Epithelial cell of proximal tubule (primary cell): ENCODE data around the gene CCDC28B. TPM values are rescaled to one million over a fixed set of nuclear protein-coding genes. Genes with fewer than 3 reads are reported as not detected.

Experiments
- DNase-seq: peaks from one replicate; pipeline ENCODE4 v3.0.0-alpha.2; 2011; ENCODE audit warnings: low read depth
- H3K4me3 ChIP-seq: 2 replicates; pipeline ENCODE4 v1.5.1; 2011; ENCODE audit warnings: low read depth, mild to moderate bottlenecking, low read length
- total RNA-seq: library from RNA; depleted of rRNA; stranded (reverse); fragments of >200 nt; gene quantifications from 2 replicates; pipeline ENCODE4 v1.2.3, GENCODE V29; 2015
- TF ChIP-seq, protein P1 (sequence below): conservative IDR thresholded peaks from 2 replicates; pipeline ENCODE4 v1.5.1; 2012; ENCODE audit warnings: low read depth, mild to moderate bottlenecking, low read length

CCDC28B gene
- total RNA-seq, 1 donor from 2014 or later: 14.1 TPM

DNA sequence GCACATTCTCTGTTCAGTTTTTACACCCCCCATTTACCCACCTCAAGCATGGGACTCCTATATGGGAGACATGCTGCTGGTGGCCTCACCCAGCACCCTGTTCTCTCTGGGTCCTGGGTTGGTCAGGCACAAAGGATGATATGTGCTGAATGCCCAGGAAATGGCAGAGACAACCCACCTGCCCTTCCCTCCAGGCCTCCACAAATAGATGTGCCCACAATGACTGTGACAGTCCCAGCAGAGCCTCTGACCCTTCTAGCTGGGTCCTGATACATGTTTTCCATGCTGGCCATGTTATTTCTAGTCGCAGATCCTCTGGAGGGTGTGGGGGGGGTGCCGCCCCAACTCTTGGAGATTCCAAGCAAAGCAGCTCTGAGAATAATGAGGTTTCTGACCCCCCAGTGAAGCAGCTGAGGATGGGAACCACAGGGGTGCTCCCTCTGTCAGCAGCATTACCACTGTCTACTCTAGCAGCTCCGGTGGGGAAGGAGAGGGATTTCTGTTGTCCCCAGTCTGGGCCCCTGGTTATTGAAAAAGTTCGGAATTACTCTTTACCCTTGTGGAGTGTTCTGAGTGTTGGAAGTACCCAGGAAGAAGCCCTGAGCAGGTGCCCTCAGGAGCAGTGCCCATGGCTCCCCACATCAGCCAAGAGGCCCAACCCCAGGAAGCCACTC, 1.2 kb upstream of the CCDC28B start:
- TF ChIP-seq, protein P1, sequence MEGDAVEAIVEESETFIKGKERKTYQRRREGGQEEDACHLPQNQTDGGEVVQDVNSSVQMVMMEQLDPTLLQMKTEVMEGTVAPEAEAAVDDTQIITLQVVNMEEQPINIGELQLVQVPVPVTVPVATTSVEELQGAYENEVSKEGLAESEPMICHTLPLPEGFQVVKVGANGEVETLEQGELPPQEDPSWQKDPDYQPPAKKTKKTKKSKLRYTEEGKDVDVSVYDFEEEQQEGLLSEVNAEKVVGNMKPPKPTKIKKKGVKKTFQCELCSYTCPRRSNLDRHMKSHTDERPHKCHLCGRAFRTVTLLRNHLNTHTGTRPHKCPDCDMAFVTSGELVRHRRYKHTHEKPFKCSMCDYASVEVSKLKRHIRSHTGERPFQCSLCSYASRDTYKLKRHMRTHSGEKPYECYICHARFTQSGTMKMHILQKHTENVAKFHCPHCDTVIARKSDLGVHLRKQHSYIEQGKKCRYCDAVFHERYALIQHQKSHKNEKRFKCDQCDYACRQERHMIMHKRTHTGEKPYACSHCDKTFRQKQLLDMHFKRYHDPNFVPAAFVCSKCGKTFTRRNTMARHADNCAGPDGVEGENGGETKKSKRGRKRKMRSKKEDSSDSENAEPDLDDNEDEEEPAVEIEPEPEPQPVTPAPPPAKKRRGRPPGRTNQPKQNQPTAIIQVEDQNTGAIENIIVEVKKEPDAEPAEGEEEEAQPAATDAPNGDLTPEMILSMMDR: no peak
- no peak overlapping the region for H3K4me3 ChIP-seq
- DNase-seq: no peak

DNA sequence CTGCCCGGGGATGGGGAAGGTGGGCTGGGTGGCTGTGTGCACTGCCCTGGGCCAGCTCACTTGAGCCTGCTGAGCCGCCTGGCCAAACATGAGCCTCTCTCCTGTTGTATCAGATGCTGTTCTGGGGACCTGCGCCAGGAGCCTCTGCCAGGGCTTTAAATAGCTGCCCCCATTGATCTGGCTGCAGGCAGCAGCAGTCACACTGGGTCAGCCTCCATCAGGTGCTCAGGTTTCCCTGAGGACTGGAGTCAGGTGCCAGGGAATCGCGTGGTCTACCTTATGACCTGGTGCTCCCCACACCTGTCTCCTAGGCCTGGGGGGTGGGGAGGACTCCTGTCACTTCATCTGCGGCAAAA, 700 bp upstream of the CCDC28B start:
- no peak for DNase-seq
- TF ChIP-seq, protein P1: no peak
- no peak overlapping the region for H3K4me3 ChIP-seq

DNA sequence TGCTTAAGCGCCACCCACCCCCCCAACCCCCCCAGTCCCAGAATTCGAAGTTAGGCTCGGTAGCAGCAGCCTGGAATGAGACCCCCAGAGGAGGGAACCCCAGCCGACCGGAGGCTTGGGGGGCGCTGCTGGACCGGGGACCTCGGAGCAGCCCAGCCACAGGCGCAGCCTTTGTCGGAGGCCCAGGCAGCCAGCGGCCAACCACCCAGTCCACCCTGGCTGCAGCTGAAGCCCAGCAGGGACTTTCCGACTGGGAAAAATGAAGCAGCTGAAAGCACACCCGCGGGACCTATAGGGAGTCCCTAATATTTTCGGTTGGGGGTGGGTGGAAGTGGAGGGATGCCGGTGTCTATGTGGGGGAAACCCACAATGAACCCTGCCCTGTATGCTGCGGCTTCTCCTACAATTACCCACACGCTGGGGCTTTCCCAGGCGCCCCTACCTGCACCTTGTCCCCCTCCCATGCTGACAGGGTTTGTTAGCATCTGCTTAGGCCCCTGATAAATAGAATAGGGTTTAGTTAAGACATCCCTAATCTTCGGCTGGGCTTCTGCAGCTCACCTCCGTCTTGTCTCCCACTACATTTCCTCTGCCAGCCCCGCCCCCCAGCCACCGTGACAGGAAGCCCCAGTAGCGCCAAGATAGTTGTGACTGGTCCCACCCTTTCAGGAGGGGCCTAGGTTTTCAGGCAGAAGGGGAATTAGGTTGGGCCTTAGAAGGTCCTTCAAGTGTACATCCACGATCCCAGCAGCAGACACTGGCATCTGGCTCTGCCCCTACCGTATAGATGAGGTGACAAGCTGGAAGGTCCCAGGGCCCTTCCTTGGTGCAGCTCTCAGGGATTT, 838 bp downstream of the CCDC28B start:
- TF ChIP-seq, protein P1: no peak
- H3K4me3 ChIP-seq: peak overlapping the region; percentile 83
- DNase-seq: no peak

DNA sequence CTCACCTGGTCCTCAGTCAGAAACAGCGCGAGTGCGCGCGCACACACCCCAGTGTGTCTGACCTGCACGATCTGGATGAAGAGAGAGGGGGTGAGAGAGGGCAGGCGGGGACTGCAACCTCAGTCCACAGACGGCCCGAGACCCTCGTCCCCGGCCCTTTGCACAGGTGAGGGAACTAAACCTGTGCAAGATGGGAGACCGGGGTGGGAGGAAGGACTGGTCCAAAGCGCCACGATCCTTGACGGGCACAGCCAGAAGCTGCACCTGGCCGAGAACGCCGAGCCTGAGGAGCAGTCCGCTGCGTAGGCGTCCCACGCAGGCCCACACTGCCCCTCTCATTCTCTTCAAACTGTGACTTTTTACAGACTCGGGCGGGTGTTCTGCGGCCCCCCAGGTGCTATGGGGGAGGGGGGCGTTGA, 4.6 kb downstream of the CCDC28B start:
- no peak for DNase-seq
- H3K4me3 ChIP-seq: peak overlapping the region; percentile 65
- TF ChIP-seq, protein P1: no peak

DNA sequence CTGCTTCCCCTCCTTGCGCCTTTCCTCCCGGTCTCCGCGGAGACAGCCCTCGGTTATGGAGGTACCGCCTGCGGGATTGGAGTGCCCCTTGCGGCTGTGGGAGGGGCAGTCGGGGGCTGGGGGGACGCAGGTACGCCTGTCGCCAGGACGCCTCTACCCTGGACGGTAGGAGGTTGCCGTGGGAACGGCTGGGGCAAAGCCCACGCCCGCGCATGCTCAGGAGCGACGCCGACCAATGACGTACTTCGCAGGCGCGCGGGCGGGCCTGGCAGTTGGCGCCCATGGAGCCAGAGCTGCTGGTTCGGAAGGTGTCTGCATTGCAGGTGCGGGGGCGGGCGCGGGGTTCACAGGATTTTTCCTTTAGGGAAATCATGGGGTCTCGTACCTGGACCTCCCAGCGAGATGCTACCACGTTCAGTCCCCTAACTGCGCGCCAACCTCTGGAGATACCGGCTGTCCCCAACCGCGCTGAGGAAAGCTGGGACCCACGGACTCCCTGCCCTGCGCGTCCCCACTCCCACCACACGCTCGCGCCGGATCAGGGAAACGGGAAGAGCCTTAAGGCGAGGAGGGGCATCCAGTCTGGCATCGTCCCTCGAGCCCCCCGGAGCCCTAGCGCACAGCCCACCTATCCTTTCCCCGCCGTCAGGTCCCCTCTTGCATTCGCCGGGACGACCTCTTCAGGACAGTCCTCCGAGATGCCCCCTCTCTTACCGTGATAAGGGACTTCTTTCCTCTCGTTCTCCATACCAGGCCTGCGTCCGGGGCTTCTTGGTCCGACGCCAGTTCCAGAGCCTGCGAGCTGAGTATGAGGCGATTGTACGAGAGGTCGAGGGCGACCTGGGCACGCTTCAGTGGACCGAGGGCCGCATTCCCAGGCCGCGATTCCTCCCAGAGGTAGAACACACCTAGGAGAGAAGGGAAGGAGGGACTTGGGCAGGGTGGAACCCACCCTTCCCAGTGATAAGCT, 5.3 kb downstream of the CCDC28B start, which contains the start of gene IQCC:
TSS of gene IQCC (plus strand) at position 271 of the 970 bp plus-strand sequence. CDS start at position 282, 11 bp downstream.
- DNase-seq: no peak
- TF ChIP-seq, protein P1: no peak
- peak within 1 kb of the TSS; percentile 65 for H3K4me3 ChIP-seq

DNA sequence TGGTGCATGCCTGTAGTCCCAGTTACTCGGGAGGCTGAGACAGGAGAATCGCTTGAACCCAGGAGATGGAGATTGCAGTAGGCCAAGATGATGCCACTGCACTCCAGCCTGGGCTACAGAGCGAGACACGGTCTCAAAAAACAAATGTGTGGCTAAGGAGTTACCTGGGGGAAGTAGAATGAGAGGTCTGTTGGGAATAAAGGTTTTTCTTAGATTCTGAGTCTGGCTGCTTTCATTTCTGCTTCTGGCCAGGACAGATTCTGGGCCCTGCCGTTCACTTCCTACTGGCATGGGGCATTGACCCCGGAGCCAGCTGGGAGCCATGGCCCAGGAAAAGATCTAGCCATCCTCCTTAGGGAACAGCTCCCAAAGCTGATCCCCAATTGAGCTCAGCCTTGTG, 8.1 kb downstream of the CCDC28B start:
- TF ChIP-seq, protein P1: no peak
- no peak for DNase-seq

More for the DNA sequence above, 8.1 kb downstream of the CCDC28B start:
- no peak overlapping the region for H3K4me3 ChIP-seq
